ENCODE measurements around the gene LUZP1. TPM values are rescaled to one million over a fixed set of nuclear protein-coding genes. Genes with fewer than 3 reads are reported as not detected.

LUZP1 gene
- total and polyA plus RNA-seq, 10 of the 15 experiments (the other 5 are each of a cell fraction or from before 2014, with no cell fraction given): 11.3 to 28.2 (median 17.3) TPM

DNA sequence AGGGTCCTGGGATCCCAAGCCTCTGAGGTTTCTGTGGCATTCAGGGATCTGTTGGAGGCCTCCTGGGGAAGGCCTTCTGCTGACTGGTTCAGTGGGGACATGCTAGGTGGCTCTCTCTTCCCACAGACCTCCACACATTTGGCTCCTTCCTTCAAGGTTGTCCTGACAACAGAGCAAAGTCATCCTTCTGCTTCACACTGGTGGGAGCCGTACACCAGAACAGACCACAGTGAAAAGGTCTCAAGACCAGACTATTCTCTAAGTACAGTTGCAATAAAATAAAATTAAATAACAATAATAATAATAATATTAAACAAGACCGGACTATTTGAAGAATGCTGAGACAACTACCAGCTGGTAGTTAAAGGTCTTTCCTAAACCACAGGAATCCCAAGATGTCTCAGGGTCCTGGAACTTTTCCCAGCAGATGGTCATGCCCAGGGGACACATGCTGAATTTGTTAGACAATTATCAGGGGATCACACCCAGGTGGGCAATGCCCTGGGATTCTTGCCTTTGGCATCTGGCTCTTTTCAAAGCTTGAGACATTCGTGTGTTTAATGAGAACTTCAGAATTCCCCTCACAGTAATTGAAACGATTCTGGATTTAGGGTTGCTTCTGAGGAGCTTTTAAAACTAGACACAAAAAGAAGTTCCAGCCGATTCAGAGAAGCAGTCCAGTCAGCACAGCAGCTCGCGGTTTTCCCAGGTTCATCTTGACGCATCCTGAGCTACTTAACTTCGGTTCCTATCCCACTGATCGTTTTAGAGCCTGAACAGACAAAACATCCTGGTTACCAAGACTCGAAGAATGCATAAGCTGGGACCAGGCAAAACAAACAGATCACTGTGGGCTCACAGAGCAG lies 25.7 kb upstream of the LUZP1 start:
- H3K27ac ChIP-seq (ENCODE audit: control insufficient read depth, insufficient read depth): no peak overlapping the region
- DNase-seq (ENCODE audit: low read depth, low spot score) (no peak), ATAC-seq (no peak), FAIRE-seq (no peak)
- ChIA-PET SMC1A (ENCODE audit: uncharacterized antibody, unreplicated experiment) (interaction anchor here (0.7 to 1.7 kb wide), 7 partner anchors 8 to 109 kb away, joined by 3 to 7 read pairs (median 3); no protein-coding TSS in a partner anchor), CTCF (interaction anchor here (1.4 to 4.9 kb wide), 3 partner anchors 9 to 96 kb away, joined by 4 to 33 read pairs (median 15); no protein-coding TSS in a partner anchor), RAD21 (ENCODE audit: unreplicated experiment) (no interaction called here), POLR2A (no interaction called here)
- TF ChIP-seq, protein P1, sequence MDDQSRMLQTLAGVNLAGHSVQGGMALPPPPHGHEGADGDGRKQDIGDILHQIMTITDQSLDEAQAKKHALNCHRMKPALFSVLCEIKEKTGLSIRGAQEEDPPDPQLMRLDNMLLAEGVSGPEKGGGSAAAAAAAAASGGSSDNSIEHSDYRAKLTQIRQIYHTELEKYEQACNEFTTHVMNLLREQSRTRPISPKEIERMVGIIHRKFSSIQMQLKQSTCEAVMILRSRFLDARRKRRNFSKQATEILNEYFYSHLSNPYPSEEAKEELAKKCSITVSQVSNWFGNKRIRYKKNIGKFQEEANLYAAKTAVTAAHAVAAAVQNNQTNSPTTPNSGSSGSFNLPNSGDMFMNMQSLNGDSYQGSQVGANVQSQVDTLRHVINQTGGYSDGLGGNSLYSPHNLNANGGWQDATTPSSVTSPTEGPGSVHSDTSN (IDR thresholded peaks at IDR 0.05; ENCODE audit: insufficient replicate concordance, low read depth, low read length): no peak
- no peak for TF ChIP-seq HCFC1 (IDR thresholded peaks at IDR 0.05; ENCODE audit: low read length)
- no peak for TF ChIP-seq BMI1 (IDR thresholded peaks at IDR 0.05; ENCODE audit: borderline replicate concordance)
- TF ChIP-seq FOXM1 (IDR thresholded peaks at IDR 0.05; ENCODE audit: low read depth, low read length): no peak
- no peak for TF ChIP-seq MEF2A (IDR thresholded peaks at IDR 0.05; ENCODE audit: insufficient read depth, low read depth, low read length)
- no peak for TF ChIP-seq MTA2 (IDR thresholded peaks at IDR 0.05; ENCODE audit: low read depth)
- TF ChIP-seq, protein P2, sequence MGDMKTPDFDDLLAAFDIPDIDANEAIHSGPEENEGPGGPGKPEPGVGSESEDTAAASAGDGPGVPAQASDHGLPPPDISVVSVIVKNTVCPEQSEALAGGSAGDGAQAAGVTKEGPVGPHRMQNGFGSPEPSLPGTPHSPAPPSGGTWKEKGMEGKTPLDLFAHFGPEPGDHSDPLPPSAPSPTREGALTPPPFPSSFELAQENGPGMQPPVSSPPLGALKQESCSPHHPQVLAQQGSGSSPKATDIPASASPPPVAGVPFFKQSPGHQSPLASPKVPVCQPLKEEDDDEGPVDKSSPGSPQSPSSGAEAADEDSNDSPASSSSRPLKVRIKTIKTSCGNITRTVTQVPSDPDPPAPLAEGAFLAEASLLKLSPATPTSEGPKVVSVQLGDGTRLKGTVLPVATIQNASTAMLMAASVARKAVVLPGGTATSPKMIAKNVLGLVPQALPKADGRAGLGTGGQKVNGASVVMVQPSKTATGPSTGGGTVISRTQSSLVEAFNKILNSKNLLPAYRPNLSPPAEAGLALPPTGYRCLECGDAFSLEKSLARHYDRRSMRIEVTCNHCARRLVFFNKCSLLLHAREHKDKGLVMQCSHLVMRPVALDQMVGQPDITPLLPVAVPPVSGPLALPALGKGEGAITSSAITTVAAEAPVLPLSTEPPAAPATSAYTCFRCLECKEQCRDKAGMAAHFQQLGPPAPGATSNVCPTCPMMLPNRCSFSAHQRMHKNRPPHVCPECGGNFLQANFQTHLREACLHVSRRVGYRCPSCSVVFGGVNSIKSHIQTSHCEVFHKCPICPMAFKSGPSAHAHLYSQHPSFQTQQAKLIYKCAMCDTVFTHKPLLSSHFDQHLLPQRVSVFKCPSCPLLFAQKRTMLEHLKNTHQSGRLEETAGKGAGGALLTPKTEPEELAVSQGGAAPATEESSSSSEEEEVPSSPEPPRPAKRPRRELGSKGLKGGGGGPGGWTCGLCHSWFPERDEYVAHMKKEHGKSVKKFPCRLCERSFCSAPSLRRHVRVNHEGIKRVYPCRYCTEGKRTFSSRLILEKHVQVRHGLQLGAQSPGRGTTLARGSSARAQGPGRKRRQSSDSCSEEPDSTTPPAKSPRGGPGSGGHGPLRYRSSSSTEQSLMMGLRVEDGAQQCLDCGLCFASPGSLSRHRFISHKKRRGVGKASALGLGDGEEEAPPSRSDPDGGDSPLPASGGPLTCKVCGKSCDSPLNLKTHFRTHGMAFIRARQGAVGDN (IDR thresholded peaks at IDR 0.05): no peak
- no peak for TF ChIP-seq YBX1 (IDR thresholded peaks at IDR 0.05)
- TF ChIP-seq NFXL1 (IDR thresholded peaks at IDR 0.05; ENCODE audit: borderline replicate concordance): no peak
- TF ChIP-seq CREM (IDR thresholded peaks at IDR 0.05; ENCODE audit: low read depth): no peak
- no peak overlapping the region for H3K4me3 ChIP-seq
- H3K4me2 ChIP-seq (ENCODE audit: control insufficient read depth, insufficient read depth): no peak overlapping the region
- no peak overlapping the region for H3K9ac ChIP-seq (ENCODE audit: control insufficient read depth, insufficient read depth, low read length)
- intact Hi-C loops (cut with micrococcal nuclease; ENCODE audit: unreplicated experiment): no loop called here
- H3K4me1 ChIP-seq (ENCODE audit: control insufficient read depth, insufficient read depth, low read length): no peaks in the 10 kb centered on the region
- no peak overlapping the region for H2AFZ ChIP-seq (ENCODE audit: control insufficient read depth, low read depth, low read length)
- in situ Hi-C loops (cut with MboI): no loop called here
- H3K36me3 ChIP-seq (ENCODE audit: control insufficient read depth in 2 of 2, insufficient read depth in 2 of 2, low read length in 1 of 2): no peaks in the 10 kb centered on the region
- no peaks in the 10 kb centered on the region for H3K79me2 ChIP-seq (ENCODE audit: control insufficient read depth, insufficient read depth, low read length)
- H3K9me3 ChIP-seq (replicated peaks; ENCODE audit: control insufficient read depth, insufficient read depth, low read length): no peaks in the 10 kb centered on the region
- H3K27me3 ChIP-seq (replicated peaks in 1 of 2; ENCODE audit: control insufficient read depth in 2 of 2, insufficient read depth in 2 of 2, low read length in 1 of 2): no peaks in the 10 kb centered on the region
- WGBS (ENCODE audit: insufficient coverage, insufficient replicate concordance, low lambda C conversion rate, missing lambda C conversion rate): 40% methylated on average over 11 of the region's 11 CpGs
- no peaks in the 10 kb centered on the region for H4K20me1 ChIP-seq (ENCODE audit: control insufficient read depth, insufficient read depth)
- BruUV-seq (replicated peaks): no TSS peak

All from GM12878 (cell line).